Activated naive CD4-positive, alpha-beta T cell treated with anti-CD3 and anti-CD28 coated beads, Interleukin-2, amount 10 ng/mL, durations not matched to agents 7 days and 5 days (primary cell): ENCODE measurements around the gene PARVB.
A peak's percentile ranks its signal among the peaks of the same experiment; 100 is the strongest.

Experiments used
- CTCF ChIA-PET: fragments of 350-600 bp; sonication (Branson Sonifier 250); formaldehyde crosslinking; loops from one replicate; lab custom pipeline; 2021; ENCODE audit warnings: antibody characterized with exemption; lab: Charles Lee
- DNase-seq: peaks from one replicate; pipeline ENCODE4 v3.0.0-alpha.2; 2020
- H3K27ac Mint-ChIP-seq: one replicate; pipeline ENCODE4 v1.8.0; 2021; ENCODE audit warnings: mild to moderate bottlenecking, moderate library complexity, mixed read lengths
- H3K27me3 Mint-ChIP-seq: one replicate; pipeline ENCODE4 v1.8.0; 2021; ENCODE audit warnings: mild to moderate bottlenecking, mixed read lengths
- H3K36me3 Mint-ChIP-seq: one replicate; pipeline ENCODE4 v1.8.0; 2021; ENCODE audit warnings: mixed read lengths
- H3K4me1 Mint-ChIP-seq: one replicate; pipeline ENCODE4 v1.8.0; 2021; ENCODE audit warnings: mixed read lengths
- H3K4me3 Mint-ChIP-seq: one replicate; pipeline ENCODE4 v1.8.0; 2021; ENCODE audit warnings: mild to moderate bottlenecking, moderate library complexity, mixed read lengths
- H3K9me3 Mint-ChIP-seq: one replicate; pipeline ENCODE4 v1.8.0; 2021; ENCODE audit warnings: mixed read lengths

Gene PARVB

GRCh38 chr22:44085743-44086270, 61.7 kb downstream of the PARVB start:
- H3K27me3 Mint-ChIP-seq: no peaks in the 10 kb centered on the region
- H3K4me3 Mint-ChIP-seq: no peak overlapping the region
- H3K27ac Mint-ChIP-seq: no peak overlapping the region
- peaks cover under 1% of the 10 kb centered on the region for H3K4me1 Mint-ChIP-seq
- no peaks in the 10 kb centered on the region for H3K9me3 Mint-ChIP-seq
- CTCF ChIA-PET: interaction anchor here (0.8 to 8.2 kb wide), 16 partner anchors 14 to 541 kb away, joined by 3 to 168 read pairs (median 4); no protein-coding TSS in a partner anchor
- peak; percentile 42 for DNase-seq
- H3K36me3 Mint-ChIP-seq: no peaks in the 10 kb centered on the region

GRCh38 chr22:44086271-44087088, 62.4 kb downstream of the PARVB start:
- Mint-ChIP-seq H3K4me3 (no peak overlapping the region), H3K27me3 (no peaks in the 10 kb centered on the region), H3K9me3 (no peaks in the 10 kb centered on the region), H3K27ac (no peak overlapping the region), H3K4me1 (peaks cover 7% of the 10 kb centered on the region), H3K36me3 (no peaks in the 10 kb centered on the region)
- DNase-seq: no peak
- CTCF ChIA-PET: interaction anchor here (0.8 to 8.2 kb wide), 17 partner anchors 15 to 541 kb away, joined by 3 to 168 read pairs (median 4); no protein-coding TSS in a partner anchor

DNA sequence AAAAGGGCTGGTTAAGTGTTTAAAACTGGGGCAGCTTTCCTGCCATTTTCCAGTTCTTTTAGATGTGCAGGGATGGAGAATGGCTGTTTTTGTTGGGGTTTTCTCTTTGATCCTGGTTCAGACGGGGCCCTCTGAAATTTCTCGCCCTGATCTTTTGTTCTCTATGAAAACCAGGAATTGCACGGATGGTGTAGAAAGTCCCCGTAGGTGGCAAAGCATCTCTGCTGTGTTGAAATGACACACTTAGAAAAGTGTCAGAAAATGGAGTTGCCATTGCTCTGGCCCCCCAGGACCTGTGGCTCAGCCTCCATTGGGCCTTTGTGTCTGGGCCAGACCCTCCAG, 63.0 kb downstream of the PARVB start:
- Mint-ChIP-seq H3K36me3 (no peaks in the 10 kb centered on the region), H3K4me3 (no peak overlapping the region)
- CTCF ChIA-PET: interaction anchor here (1.1 to 8.2 kb wide), 8 partner anchors 12 to 540 kb away, joined by 3 to 168 read pairs (median 6); no protein-coding TSS in a partner anchor

DNA sequence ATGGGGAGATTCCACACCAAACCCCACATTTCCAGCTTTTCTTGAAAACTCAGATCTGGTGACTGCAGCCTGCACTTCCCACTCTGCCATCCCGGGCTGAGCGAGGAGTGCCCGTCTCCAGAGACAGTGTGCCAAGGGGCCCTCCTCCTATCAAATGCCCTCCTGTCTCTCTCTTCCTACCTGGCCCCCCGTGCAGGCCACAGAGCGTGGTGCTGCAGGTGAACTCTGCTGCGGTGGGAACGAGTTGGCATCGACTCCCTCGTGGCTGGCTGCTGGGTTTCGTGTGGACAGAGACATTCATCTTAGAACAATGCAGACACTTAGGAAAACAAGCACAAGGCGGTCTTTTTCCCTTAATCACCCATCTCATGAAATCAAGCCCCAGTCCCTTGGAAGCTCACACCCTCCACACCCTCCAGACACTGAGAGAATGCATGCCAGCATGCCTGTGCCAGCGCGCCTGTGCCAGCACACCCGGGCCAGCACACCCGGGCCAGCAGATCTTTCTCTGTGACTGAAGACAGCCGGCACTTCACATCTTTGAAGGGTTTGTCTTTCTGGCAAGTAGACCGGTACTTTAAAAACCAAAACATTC, 65.0 kb downstream of the PARVB start:
- Mint-ChIP-seq H3K36me3 (no peaks in the 10 kb centered on the region), H3K27ac (no peak overlapping the region), H3K4me1 (peaks cover 9% of the 10 kb centered on the region), H3K9me3 (no peaks in the 10 kb centered on the region), H3K4me3 (no peak overlapping the region), H3K27me3 (no peaks in the 10 kb centered on the region)
- no peak for DNase-seq
- CTCF ChIA-PET: interaction anchor here (1.3 to 8.2 kb wide), 3 partner anchors 10 to 535 kb away, joined by 3 to 168 read pairs (median 3); no protein-coding TSS in a partner anchor

More for the DNA sequence above, 63.0 kb downstream of the PARVB start:
- H3K27ac Mint-ChIP-seq: no peak overlapping the region
- H3K27me3 Mint-ChIP-seq: no peaks in the 10 kb centered on the region
- no peaks in the 10 kb centered on the region for H3K9me3 Mint-ChIP-seq
- H3K4me1 Mint-ChIP-seq: peaks cover 9% of the 10 kb centered on the region
- no peak for DNase-seq

- no peaks in the 10 kb centered on the region for H3K36me3 Mint-ChIP-seq
- no peak overlapping the region for H3K4me3 Mint-ChIP-seq
- peaks cover 9% of the 10 kb centered on the region for H3K4me1 Mint-ChIP-seq
- no peak for DNase-seq
- H3K9me3 Mint-ChIP-seq: no peaks in the 10 kb centered on the region
- no peak overlapping the region for H3K27ac Mint-ChIP-seq
- no peaks in the 10 kb centered on the region for H3K27me3 Mint-ChIP-seq
- CTCF ChIA-PET: no interaction called here
These were observed 65.8 kb downstream of the PARVB start for GRCh38 chr22:44089717-44090570.

- H3K4me1 Mint-ChIP-seq: peaks cover 9% of the 10 kb centered on the region
- no peak overlapping the region for H3K27ac Mint-ChIP-seq
- no peaks in the 10 kb centered on the region for H3K27me3 Mint-ChIP-seq
- H3K4me3 Mint-ChIP-seq: no peak overlapping the region
- H3K36me3 Mint-ChIP-seq: no peaks in the 10 kb centered on the region
- CTCF ChIA-PET: no interaction called here
- H3K9me3 Mint-ChIP-seq: no peaks in the 10 kb centered on the region
- DNase-seq: no peak
These were observed 66.4 kb downstream of the PARVB start for GRCh38 chr22:44090571-44090905.

DNA sequence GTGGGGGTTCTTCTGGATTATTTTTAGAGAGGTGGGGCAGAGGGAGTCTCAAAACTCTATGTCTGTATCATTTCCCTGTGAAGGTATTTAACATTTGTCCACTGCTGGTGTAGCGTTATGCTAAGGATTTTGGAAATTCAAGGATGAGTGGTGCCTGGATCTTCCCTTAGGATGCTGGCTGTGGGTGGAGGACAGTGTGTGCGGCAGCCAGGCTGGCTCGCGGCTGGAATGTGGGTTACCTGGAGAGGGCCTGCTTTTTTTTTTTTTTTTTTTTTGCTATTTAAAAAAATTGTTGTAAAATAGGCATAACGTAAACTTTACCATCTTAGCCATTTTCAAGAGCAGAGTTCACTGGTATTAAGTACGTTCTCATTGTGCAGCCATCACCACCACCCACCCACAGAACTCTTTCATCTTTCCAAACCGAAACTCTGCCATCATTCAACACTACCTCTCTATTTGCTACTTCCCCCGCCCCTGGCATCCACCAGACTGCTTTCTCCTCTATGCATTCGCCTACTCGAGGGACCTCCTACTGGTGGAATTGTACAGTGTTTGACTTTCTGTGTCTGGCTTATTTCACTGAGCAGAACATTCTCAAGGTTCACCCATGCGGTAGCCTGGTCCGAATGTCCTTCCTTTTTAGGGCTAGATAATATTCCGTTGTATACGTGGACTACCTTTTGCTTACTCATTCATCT, 67.1 kb downstream of the PARVB start:
- Mint-ChIP-seq H3K4me3 (no peak overlapping the region), H3K27ac (no peak overlapping the region), H3K9me3 (no peaks in the 10 kb centered on the region), H3K4me1 (peaks cover 9% of the 10 kb centered on the region), H3K27me3 (no peaks in the 10 kb centered on the region), H3K36me3 (no peaks in the 10 kb centered on the region)
- CTCF ChIA-PET: no interaction called here
- peak; percentile 50 for DNase-seq

DNA sequence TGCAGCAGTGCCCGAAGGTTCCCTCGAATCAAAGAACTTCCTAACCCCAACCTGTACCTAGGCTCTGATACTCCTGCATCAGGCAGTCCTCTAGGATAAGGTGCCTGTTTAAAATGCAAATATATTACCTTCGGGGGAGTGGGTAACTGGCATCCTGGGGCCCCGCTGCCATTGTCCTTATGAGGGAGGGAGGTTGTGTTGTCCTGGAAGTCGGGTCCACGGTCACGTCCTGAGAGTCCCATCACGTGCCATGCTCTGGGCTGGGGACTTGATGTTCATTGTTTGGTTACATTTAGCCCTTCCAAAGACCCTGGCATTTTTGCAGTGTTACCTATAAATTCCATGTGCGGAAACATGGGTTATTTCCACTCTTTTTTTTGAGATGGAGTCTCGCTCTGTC, 67.6 kb downstream of the PARVB start:
- CTCF ChIA-PET: no interaction called here
- no peak for DNase-seq
- Mint-ChIP-seq H3K9me3 (no peaks in the 10 kb centered on the region), H3K36me3 (no peaks in the 10 kb centered on the region), H3K4me3 (no peak overlapping the region), H3K27ac (no peak overlapping the region), H3K27me3 (no peaks in the 10 kb centered on the region), H3K4me1 (peaks cover 9% of the 10 kb centered on the region)

- Mint-ChIP-seq H3K4me1 (peaks cover 9% of the 10 kb centered on the region), H3K36me3 (no peaks in the 10 kb centered on the region), H3K9me3 (no peaks in the 10 kb centered on the region), H3K4me3 (no peak overlapping the region), H3K27ac (no peak overlapping the region), H3K27me3 (no peaks in the 10 kb centered on the region)
- no peak for DNase-seq
- CTCF ChIA-PET: interaction anchor here (2.2 kb wide), 1 partner anchor 99 kb away, joined by 7 read pairs; no protein-coding TSS in a partner anchor
These were observed 68.6 kb downstream of the PARVB start for GRCh38 chr22:44092636-44093220.

GRCh38 chr22:44093791-44094190, 69.7 kb downstream of the PARVB start:
- Mint-ChIP-seq H3K27me3 (no peaks in the 10 kb centered on the region), H3K4me3 (no peak overlapping the region), H3K27ac (no peak overlapping the region), H3K36me3 (no peaks in the 10 kb centered on the region), H3K4me1 (peaks cover 9% of the 10 kb centered on the region), H3K9me3 (no peaks in the 10 kb centered on the region)
- CTCF ChIA-PET: interaction anchor here (2.2 kb wide), 1 partner anchor 101 kb away, joined by 7 read pairs; no protein-coding TSS in a partner anchor
- no peak for DNase-seq

DNA sequence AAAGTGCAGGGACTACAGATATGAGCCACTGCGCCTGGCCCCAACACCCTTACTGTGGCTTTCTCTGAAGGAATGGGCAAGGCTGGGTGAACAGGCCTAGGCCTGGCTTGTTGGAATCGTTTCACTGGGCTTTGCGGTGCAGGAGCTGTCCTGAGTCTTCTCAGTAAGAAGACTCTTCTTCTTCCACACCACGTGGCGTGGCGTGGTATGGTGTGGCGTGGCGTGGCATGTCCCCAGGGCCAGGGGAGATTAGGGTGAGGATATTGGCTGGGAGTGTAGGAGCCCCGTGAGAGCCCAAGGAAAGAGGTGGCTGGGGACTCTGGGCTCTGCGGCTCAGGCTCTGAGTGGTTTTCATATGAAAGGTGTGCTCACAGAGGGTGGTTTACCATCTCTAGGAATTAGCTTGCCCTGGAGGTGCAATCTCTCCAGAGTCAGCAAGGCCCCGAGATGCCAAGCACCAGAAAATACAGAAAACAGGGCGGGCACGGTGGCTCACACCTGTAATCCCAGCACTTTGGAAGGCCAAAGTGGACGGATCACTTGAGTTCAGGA, 70.7 kb downstream of the PARVB start:
- Mint-ChIP-seq H3K36me3 (no peaks in the 10 kb centered on the region), H3K4me1 (peaks cover 9% of the 10 kb centered on the region), H3K9me3 (no peaks in the 10 kb centered on the region), H3K27ac (no peak overlapping the region), H3K27me3 (no peaks in the 10 kb centered on the region), H3K4me3 (no peak overlapping the region)
- CTCF ChIA-PET: interaction anchor here (2.2 kb wide), 1 partner anchor 102 kb away, joined by 7 read pairs; no protein-coding TSS in a partner anchor
- no peak for DNase-seq

GRCh38 chr22:44096736-44097135, 72.6 kb downstream of the PARVB start:
- no peak overlapping the region for H3K27ac Mint-ChIP-seq
- H3K9me3 Mint-ChIP-seq: no peaks in the 10 kb centered on the region
- H3K4me3 Mint-ChIP-seq: no peak overlapping the region
- no peaks in the 10 kb centered on the region for H3K27me3 Mint-ChIP-seq
- DNase-seq: no peak
- CTCF ChIA-PET: no interaction called here
- no peaks in the 10 kb centered on the region for H3K36me3 Mint-ChIP-seq
- no peaks in the 10 kb centered on the region for H3K4me1 Mint-ChIP-seq
